ENCODE data around the gene DAPK2.
"Not testable (repeated sequence)": the region's sequence is repeated elsewhere in the genome, so short reads cannot be mapped to it uniquely, and the experiment has no call there.

The DAPK2 gene

GRCh38 chr15:64046421-64047153 is at the start of gene DAPK2:
Gene DAPK2 (minus strand): TSS chr15:64046485. CDS start chr15:64040261, 6,224 bp downstream.
- ATAC-seq: peak; percentile 84 to 89

- ATAC-seq: no peak
These were observed 49.1 kb upstream of the DAPK2 start for GRCh38 chr15:64095431-64095794.

GRCh38 chr15:64093627-64094417 is 47.5 kb upstream of the DAPK2 start, which contains the start of gene CIAO2A:
Gene CIAO2A (minus strand): TSS chr15:64093838. CDS start chr15:64093768, 70 bp downstream.
- ATAC-seq: peak; percentile 85 to 88

- peak in 1 of 2 donors; percentile 3 for ATAC-seq
These were observed 46.8 kb upstream of the DAPK2 start for GRCh38 chr15:64092864-64093626.

GRCh38 chr15:64092075-64092820 is 46.0 kb upstream of the DAPK2 start:
- no peak for ATAC-seq

- no peak for ATAC-seq
These were observed 44.2 kb upstream of the DAPK2 start for GRCh38 chr15:64090527-64090926.

- no peak for ATAC-seq
These were observed 43.4 kb upstream of the DAPK2 start for GRCh38 chr15:64089543-64090280.

- ATAC-seq: no peak
These were observed 36.5 kb upstream of the DAPK2 start for GRCh38 chr15:64082757-64083156.

- ATAC-seq: not testable (repeated sequence)
These were observed 27.2 kb upstream of the DAPK2 start for GRCh38 chr15:64073496-64073895.

- ATAC-seq: no peak
These were observed 26.5 kb upstream of the DAPK2 start for GRCh38 chr15:64072812-64073211.

- no peak for ATAC-seq
These were observed 25.9 kb upstream of the DAPK2 start for GRCh38 chr15:64071931-64072765.

GRCh38 chr15:64070965-64071851 is 24.9 kb upstream of the DAPK2 start:
- no peak for ATAC-seq

- no peak for ATAC-seq
These were observed 23.8 kb upstream of the DAPK2 start for GRCh38 chr15:64070106-64070505.

GRCh38 chr15:64068133-64068532 is 21.8 kb upstream of the DAPK2 start:
- ATAC-seq: no peak

GRCh38 chr15:64067564-64068030 is 21.3 kb upstream of the DAPK2 start:
- peak; percentile 70 to 82 for ATAC-seq

- ATAC-seq: no peak
These were observed 20.2 kb upstream of the DAPK2 start for GRCh38 chr15:64066451-64066850.

- no peak for ATAC-seq
These were observed 14.4 kb upstream of the DAPK2 start for GRCh38 chr15:64060716-64061115.

- not testable (repeated sequence) for ATAC-seq
These were observed 12.8 kb upstream of the DAPK2 start for GRCh38 chr15:64059104-64059503.

GRCh38 chr15:64058279-64058678 is 12.0 kb upstream of the DAPK2 start:
- ATAC-seq: no peak

Measured in activated CD4-positive, CD25-positive, alpha-beta regulatory T cell treated with anti-CD3 and anti-CD28 coated beads, Interleukin-2, amount 50 U/mL, for 24 hours (primary cell).